Measurements from ENCODE around the gene MON2.
"Not testable (repeated sequence)": the region's sequence is repeated elsewhere in the genome, so short reads cannot be mapped to it uniquely, and the experiment has no call there.

MON2 gene

DNA sequence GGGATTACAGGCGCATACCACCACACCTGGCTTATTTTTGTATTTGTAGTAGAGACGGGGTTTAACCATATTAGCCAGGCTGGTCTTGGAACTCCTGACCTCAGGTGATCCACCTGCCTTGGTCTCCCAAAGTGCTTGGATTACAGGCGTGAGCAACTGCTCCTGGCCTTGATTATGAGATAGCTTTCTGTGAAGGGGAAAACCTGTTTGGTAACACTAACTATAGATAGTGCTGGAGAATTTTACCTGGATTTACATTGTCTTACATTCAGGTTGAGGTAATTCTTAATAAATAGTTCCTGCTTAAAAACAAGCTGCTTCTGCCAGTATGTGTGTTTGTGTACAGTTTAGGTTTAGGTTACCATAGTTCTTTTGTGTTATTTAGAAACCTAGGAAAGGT is 77.1 kb downstream of the MON2 start:
- no peak for DNase-seq (ENCODE audit: extremely low read depth in 1 of 2, low read depth in 1 of 2)

DNA sequence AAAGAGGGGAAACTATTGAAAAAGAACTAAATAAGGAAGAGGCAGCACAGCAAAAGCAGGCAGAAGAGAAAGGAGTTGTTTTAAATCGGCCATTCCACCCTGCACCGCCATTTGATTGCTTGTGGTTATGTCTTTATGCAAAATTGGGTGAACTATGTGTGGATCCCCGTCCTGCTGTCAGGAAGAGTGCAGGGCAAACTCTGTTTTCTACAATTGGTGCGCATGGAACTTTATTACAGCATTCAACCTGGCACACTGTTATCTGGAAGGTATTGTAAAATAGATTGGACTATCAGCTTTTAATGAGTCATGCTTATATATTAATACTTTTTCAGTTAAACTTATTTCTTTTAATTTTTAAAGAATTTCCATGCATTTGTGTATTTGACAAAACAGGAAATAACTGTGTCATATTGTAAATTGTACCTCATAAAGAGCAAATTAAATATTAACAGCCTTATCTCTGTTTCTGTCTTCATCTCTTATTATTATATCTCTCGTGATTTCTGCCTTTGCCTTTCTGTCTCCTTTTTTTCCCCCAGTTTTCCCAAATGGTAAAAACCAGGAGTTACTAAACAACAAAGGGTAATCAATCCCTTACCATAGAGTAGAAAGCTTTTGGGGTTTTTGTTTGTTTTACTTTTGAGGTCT is 86.4 kb downstream of the MON2 start:
- no peak for DNase-seq (ENCODE audit: extremely low read depth in 1 of 2, low read depth in 1 of 2)

DNA sequence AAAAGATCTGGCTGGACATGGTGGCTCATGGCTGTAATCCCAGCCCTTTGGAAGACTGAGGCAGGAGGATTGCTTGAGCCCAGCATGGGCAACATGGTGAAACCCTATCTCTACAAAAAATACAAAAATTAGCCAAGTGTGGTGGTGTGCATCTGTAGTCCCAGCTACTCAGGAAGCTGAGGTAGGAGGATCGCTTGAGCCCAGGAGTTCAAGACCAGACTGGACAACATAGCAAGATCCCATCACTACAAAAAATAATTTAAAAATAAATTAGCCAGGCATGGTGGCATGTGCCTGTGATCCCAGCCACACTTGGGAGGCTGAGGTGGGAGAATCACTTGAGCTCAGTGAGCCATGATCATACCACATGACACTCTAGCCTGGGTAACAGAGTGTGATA is 92.7 kb downstream of the MON2 start:
- not testable (repeated sequence) for DNase-seq (ENCODE audit: extremely low read depth in 1 of 2, low read depth in 1 of 2)

DNA sequence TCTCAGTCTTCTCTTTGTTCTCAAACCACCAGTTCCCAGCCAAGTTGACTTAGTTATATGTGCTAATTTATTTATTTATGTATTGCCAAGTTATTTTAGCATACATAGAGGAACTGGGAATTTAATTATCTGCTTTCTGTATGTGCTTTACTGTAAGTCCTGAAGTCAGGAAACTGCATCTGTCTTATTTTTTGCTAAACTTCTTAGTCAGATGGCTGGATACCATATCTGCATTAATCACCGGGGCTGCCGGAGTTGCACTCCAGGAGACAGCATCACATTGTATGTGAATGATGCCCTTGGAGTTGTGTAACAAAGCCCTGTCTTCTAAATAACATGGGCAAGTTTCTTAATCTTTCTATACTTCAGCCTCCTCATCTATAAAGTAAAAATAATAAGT is 96.2 kb downstream of the MON2 start:
- DNase-seq (ENCODE audit: extremely low read depth in 1 of 2, low read depth in 1 of 2), result no peak

DNA sequence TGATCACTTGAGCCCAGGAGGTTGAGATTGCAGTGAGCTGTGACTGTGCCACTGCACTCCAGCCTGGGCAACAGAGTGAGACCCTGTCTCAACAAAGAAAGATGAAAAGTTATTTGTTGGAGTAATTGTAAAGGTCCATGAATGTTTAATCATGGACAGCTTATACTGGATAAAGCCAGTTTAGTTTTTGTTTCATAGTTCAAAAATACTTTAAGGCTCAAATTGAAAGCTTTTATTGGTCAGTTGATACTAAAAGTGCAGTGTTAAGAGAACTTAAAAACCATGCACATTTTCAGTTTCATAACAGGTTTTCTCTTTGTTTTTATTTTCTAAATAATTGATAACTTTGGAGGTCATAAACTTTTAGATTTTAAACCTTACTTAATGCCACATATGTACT is 108.4 kb downstream of the MON2 start:
- no peak for DNase-seq (ENCODE audit: extremely low read depth in 1 of 2, low read depth in 1 of 2)

DNA sequence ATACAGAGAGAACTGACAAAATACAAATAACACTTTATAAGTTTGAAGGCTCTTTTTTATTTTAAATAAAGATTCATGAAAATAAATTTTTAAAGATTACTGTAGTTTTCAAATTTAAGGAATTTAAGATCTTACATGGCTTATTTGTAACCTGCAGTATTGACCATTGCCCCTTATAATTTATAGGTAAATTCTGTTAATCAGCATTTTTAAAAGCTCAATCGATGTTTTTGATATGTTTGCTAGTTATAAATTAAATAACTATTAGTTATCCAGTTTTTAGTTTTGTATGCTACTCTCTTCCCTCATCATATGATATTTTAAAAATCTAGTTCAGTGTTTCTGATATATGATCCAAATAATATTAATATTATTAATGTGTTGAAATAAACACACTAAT is 109.9 kb downstream of the MON2 start:
- DNase-seq (ENCODE audit: extremely low read depth in 1 of 2, low read depth in 1 of 2), result no peak

DNA sequence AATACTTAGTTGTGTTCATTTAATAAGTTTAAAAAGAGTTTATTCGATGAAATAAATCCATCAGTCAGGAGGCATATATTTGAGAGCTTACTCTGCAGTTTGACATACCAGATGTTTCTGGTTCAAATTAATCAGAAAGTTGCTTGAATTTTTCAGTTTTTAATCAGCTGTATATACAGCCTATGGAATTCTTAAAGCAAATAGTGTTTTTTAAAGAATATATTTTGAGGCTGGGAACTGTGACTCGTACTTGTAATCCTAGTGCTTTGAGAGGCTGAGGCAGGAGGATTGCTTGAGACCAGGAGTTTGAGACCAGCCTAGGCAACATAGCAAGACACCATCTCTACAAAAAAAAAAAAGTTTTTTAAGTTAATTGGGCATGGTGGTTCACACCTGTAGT is 112.1 kb downstream of the MON2 start:
- no peak for DNase-seq (ENCODE audit: extremely low read depth in 1 of 2, low read depth in 1 of 2)

DNA sequence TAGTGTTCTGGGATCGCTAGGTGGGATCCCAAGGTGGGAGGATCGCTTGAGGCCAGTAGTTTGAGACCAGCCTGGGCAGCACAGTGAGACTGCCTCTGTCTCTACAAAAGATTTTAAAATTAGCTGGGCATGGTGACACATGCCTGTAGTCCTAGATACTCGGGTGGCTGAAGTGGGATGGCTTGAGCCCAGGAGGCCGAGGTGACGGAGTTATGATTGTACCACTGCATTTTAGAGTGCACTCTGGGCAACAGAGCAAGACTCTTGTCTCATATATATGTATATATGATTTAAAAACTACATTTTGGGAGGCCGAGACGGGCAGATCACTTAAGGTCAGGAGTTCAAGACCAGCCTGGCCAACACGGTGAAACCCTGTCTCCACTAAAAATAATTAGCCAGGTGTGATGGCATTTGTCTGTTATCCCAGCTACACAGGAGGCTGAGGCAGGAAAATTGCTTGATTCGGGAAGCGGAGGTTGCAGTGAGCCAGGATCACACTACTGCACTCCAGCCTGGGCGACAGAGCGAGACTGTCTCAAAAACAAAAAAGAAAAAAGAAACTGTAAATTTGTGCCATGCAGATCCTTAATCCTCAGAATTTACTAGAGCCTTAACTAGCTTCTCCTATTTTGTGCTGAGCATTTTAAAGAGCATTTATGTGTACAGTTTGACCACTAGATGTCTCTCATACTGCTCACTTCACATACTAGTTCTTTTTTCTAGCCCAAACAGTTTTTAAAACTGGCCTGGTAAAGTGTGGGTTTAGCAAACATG is 114.8 kb downstream of the MON2 start:
- DNase-seq (ENCODE audit: extremely low read depth in 1 of 2, low read depth in 1 of 2), result no peak

DNA sequence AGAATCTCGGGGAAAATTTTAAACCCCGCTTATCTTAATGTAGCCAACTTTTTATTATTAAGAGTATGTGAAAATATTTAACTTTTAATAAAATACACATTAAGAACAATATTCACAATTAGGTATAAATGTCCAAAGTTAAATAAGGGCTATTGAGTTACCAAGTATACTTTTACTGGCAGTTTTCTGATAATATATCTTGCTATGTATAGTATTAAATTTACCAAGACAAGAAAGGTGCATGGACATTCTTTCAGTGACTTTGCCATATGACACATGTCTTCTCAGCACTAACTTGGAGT is 115.4 kb downstream of the MON2 start:
- no peak for DNase-seq (ENCODE audit: extremely low read depth in 1 of 2, low read depth in 1 of 2)

DNA sequence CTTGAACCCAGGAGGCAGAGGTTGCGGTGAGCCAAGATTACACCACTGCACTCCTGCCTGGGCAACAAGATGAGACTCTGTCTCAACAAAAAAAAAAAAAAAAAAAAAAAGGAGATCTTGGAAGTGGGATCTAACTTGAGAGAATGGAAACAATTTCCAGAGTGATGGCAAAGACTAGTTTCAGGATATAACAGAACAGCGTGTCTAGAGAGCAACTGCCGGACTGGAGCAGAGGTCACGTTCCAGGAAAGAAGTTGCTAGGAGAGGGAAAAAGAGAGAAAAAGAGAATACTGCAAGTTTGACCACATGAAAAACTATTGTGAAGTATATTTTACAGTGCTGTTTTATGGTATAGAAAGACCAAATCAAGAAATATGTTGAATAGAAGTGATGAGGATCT is 118.0 kb downstream of the MON2 start:
- no peak for DNase-seq (ENCODE audit: extremely low read depth in 1 of 2, low read depth in 1 of 2)

DNA sequence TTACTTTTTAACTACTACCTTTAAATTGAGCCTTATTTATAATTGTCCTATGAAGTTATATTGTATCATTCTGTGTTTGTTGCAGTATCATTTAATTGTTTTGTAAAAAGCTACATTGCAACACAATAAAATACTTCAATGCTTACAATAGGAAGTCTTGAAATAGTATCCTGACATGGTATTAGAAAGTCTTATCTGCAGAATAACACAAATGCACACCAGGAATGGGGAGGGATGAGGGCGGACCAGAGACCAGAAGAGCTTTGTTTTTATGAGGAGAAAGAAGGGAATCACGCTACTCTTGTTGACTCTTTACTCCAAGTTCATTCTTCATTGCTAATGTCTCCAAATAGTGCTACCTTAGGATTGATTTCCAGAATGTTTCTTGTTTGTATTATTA is 120.2 kb downstream of the MON2 start:
- DNase-seq (ENCODE audit: extremely low read depth in 1 of 2, low read depth in 1 of 2), result no peak

DNA sequence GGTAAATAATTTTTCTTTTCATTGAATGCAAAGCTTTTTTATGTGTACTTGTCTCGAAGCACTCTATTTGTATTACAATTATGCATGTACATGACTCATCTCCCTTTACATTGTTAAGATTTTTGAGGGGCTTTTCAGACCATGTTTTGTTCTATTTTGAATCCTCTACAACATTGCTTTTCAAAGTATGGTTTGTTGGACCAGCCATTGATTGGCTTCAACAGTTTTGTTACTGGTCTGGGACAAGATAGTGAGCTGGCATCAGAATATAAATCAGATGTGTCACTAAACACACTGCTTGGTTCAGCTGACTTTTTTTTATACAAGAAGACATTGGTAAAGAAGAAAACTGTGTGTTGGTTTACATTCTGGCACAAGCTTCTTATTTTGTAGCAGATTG is 122.3 kb downstream of the MON2 start:
- no peak for DNase-seq (ENCODE audit: extremely low read depth in 1 of 2, low read depth in 1 of 2)

DNA sequence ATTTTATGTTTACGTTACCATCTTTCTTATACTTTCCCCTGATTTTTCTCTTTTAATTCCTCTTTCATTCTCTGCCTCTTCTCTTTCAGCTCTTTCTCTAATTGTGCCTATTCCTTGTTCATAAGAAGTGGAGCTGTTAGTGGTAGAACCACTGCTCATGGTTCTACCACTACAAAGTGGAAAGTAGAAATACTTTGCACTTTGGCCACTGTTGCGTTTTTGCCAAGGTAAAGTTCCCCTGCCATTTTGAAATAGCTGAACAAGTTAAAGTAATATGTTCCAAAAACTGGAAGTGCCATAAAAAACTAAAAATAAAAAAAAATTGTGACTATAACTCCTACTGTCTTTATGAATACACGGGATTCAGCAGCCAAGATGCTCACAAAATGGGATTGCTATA is 130.6 kb downstream of the MON2 start:
- no peak for DNase-seq (ENCODE audit: extremely low read depth in 1 of 2, low read depth in 1 of 2)

DNA sequence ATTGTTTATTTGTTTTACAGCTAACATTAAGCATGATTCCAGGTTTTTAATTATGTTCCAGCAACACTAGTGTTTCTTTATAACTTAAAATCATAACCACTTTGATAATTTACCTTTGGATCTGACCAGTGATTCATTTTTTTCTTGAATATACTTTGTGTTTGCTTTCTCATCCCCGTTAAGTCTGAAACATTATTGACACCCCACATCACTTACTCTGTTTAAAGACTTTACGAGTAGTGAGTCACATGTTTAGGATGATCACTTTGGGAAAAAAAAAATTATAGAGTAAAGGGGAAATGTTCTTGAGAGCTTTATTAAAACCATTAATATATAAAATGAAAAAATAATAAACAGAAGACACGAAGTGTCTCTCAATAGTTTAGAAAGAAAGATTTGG is 132.2 kb downstream of the MON2 start:
- no peak for DNase-seq (ENCODE audit: extremely low read depth in 1 of 2, low read depth in 1 of 2)

DNA sequence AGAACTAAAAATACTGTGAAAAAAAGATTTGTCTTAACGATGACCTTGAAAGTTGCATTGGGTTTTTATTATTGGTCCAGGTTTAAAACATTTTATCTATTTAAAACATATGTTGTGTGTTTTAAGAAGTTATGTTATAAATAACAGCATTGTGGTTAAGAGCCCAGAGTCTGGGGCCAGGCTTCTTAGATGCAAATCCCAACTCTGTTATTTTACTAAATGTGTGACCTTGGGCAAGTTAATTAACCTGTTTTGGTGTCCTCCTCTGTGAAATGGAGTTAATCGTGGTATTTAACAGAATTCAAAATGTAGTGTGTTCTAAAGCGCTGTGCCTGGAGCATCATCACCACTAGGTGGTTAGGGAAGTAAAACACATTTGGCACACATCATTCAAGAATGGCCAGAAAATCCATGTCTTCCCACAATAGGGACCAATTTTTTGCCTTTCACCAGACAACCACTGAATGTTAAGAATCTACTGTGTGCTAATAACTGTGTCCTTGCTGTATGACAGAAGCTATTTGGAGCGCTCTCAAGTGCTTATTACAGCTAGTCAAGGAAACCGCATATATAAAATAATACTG is 133.3 kb downstream of the MON2 start:
- no peak for DNase-seq (ENCODE audit: extremely low read depth in 1 of 2, low read depth in 1 of 2)

DNA sequence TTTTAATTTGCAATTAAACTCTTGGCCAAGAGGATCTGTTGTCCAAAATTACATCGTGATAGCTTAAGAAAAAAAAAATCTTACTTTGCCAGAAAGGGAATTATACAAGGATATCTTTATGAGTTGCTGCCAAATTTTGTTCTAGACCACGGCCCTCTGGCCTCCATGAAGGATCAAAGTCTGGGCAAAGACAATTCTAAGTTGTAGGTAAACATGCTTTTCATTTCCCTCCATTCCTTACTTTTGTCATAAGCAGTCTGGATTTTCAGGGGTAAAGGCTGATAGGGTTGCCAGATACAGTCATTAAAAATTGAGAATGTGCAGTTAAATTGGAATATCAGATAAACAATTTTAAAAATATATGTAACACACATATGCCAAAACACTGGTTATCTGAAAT is 135.1 kb downstream of the MON2 start:
- DNase-seq (ENCODE audit: extremely low read depth in 1 of 2, low read depth in 1 of 2), result no peak

DNA sequence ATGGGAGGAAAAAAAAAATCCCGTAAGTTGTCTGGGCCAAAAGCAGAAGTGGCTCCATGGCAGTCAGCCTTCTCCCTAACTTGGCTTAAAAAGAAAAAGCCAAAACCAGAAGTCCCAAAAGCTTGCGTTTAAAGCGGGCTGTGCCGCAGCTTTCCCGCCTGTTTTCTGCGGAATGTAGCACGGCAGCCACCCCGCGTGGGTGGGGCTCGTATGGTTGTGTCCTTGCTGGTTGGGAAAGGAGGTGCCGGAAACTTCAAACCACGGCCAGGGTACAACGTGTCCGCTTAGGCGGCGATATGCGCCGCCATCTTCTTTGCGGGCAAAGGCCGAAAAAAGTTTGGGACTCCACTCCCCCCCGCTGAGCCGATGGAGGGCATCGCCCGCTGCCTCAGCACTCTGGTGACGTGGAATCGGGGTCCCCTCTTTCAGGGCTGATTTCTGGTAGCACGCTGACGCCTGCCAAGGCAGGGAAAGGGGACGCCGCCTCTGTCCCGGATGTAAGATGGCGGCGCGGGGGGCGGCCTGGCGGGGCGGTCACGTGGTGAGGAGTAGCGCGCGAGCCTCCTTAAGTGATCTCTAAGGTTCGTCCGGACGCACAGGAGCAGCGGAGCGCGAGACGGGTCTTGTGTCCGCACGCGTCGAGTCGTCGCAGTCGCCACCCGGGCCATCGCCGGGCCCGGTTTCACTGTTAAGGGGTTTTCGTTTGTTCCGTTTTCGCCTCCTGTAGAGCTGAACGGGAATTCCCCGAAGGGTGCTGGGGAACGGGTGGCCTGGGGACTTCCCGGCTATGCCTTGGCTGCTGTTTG is 135.8 kb downstream of the MON2 start:
- DNase-seq (ENCODE audit: extremely low read depth in 1 of 2, low read depth in 1 of 2), result peak; percentile 68 to 77

DNA sequence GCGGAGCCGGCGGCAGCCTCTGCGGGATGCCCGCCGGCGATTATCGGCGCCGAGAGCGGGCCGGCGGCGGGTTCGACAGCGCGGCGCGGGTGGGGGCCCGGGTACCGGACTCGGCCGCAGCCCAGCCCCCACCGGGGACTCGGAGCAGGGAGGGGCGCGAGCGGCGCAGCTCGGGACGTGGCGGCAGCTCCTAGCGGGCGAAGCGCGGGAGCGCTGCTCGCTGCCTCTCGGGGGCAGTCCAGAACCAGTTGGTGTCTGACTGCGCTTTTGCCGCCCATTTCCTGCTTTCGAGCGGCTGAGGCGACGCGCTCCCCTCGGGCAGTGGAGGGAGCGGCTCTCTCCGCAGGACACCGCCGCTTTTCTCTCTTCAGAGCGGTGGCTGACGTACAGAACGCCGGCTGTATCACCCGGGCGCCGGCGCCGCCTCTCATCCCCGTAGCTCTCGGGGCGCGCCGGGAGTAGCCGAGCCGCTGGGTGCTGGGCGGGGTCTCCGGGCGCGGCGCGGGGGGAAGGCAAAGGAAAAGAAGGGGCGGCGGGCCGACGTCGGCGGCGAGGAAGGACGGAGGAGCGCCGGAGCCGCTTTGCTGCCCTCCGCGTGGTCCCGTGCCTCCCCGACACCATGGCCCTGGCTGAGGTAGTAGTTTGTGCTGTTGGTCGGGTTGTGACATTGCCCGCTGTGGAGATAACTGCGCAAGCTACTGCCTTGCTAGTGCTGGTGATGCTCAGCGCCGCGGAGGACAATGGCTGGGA is 136.6 kb downstream of the MON2 start:
- DNase-seq (ENCODE audit: extremely low read depth in 1 of 2, low read depth in 1 of 2), result peak; percentile 50 to 64

DNA sequence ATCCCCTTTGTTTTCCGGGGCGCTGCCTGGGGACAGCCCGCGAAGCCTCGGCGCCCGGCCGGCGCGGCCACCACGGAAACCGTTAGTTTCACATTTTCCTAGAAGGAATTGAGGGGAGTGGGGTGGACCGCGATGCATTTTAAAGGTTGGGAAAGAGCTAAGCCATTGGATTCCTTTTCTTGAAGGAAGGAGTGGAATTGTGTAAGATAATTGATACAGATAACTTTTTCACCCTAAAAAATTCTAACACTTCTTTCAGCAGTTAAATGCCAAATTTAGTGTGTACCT is 137.1 kb downstream of the MON2 start:
- DNase-seq (ENCODE audit: extremely low read depth in 1 of 2, low read depth in 1 of 2), result no peak

DNA sequence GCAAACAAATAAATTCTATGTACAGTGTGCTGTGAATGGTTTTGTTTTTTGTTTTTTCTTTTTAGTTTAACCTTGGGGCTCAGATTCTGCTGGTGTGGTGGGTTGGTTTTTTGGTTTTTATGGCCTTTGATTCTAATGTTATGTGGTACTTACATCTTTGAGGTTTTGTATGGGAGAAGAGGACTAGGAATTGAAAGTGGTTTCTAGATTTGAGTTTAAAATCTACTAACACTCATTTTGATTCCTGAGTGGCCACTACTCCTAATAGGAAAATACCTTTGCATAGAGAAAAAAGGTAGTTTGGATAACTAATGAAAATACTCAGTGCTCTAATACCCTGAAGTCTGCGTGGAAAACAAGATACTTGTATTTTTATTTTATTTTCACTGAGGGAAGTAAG is 137.7 kb downstream of the MON2 start:
- no peak for DNase-seq (ENCODE audit: extremely low read depth in 1 of 2, low read depth in 1 of 2)

DNA sequence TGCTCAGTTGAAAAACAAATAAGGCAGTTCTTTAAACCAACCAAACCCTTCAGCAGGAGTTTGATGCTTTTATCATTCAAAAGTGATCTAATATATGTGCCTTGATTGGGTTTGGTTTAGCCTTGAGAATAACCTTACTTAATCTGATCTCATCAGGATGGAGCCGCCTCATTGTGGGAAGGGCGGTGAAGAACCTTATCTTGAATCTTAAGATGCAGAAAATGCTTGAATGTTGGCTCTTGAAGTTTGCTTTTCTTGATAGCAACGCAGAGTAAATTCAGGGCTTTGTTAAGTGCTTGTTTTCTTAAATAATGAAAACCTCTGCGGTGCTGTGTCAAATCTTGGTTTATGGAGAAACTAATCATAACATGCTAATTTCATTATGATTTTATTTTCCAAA is 138.2 kb downstream of the MON2 start:
- no peak for DNase-seq (ENCODE audit: extremely low read depth in 1 of 2, low read depth in 1 of 2)

Measured in activated CD8-positive, alpha-beta memory T cell treated with anti-CD3 and anti-CD28 coated beads for 1 hour (primary cell).